ENCODE data around the gene PRG3.
"Not testable (repeated sequence)": the region's sequence is repeated elsewhere in the genome, so short reads cannot be mapped to it uniquely, and the experiment has no call there.

Gene PRG3

GRCh38 chr11:57338142-57338541, 42.8 kb downstream of the PRG3 start, which contains the start of gene P2RX3:
Gene P2RX3 (plus strand): TSS chr11:57338352. CDS start chr11:57338551, 199 bp downstream.
- no peak for DNase-seq (ENCODE audit: low read depth in 2 of 2)

DNA sequence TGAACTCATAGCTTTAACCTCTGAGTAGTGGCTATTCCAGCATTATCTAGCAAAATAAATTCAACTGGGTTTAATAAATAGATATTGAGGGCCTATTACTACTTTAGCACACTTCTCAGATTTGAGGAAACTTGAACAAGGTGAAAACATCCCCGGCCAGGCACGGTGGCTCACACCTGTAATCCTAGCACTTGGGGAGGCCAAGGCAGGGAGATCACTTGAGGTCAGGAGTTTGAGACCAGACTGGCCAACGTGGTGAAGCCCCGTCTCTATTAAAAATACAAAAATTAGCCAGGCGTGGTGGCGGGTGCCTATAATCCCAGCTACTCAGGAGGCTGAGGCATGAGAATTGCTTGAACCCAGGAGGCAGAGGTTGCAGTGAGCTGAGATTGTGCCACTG, 44.1 kb downstream of the PRG3 start:
- not testable (repeated sequence) for DNase-seq (ENCODE audit: low read depth in 2 of 2)

- no peak for DNase-seq (ENCODE audit: low read depth in 2 of 2)
Measured at GRCh38 chr11:57336111-57336666, 44.8 kb downstream of the PRG3 start.

GRCh38 chr11:57335343-57336110, 45.4 kb downstream of the PRG3 start, which contains the start of gene SSRP1:
Gene SSRP1 (minus strand): TSS chr11:57335892. CDS start chr11:57335121, 771 bp downstream.
- DNase-seq (ENCODE audit: low read depth in 2 of 2) = peak; percentile 77 to 78

- no peak for DNase-seq (ENCODE audit: low read depth in 2 of 2)
Measured at GRCh38 chr11:57335023-57335342, 46.0 kb downstream of the PRG3 start.

GRCh38 chr11:57332694-57333440, 48.1 kb downstream of the PRG3 start:
- DNase-seq (ENCODE audit: low read depth in 2 of 2) = no peak

DNA sequence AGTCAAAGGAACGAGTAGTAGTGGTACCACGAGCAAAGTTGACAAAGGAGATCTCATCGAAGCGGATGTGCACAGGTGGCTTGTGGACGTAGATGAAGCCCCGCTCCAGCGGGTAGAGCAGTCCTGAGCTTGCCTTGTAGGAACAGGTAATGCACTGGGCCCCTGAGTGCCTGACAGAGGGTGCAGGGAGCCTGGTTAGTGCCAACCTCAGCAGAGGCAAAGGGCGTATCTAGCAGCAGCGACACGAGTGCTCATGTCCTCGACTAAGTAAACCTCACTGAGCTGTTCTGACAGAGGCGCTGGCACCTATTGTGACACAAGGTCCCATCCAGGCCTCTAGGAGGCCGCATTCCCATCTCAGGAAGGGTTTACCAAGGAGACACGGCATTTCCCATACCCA, 49.2 kb downstream of the PRG3 start:
- no peak for DNase-seq (ENCODE audit: low read depth in 2 of 2)

- no peak for DNase-seq (ENCODE audit: low read depth in 2 of 2)
Measured at GRCh38 chr11:57330029-57330428, 50.9 kb downstream of the PRG3 start.

- no peak for DNase-seq (ENCODE audit: low read depth in 2 of 2)
Measured at GRCh38 chr11:57327721-57328120, 53.2 kb downstream of the PRG3 start.
